RWPE1 (cell line): Measurements from ENCODE around the gene SPACA4.
A peak's percentile ranks its signal among the peaks of the same experiment; 100 is the strongest.

Experiments
- CTCF ChIA-PET: fragments of 350-600 bp; sonication (Branson Sonifier 250); formaldehyde crosslinking; extraction: SDS; loops from one replicate; lab custom pipeline; 2021; lab: Yijun Ruan, JAX
- POLR2A ChIA-PET: fragments of 400-600 bp; formaldehyde crosslinking; extraction: SDS; loops from one replicate; lab custom pipeline; 2020; ENCODE audit warnings: antibody characterized with exemption; ENCODE audit not compliant: low non-redundant PET; lab: Yijun Ruan, JAX
- DNase-seq: peaks from one replicate; pipeline ENCODE4 v3.0.0; 2012; ENCODE audit warnings: low spot score
- H3K27ac ChIP-seq: fragments of 450-650 bp; 2 replicates; pipeline ENCODE4 v1.5.1; 2017
- TF ChIP-seq, protein P1 (sequence below): fragments of 450-650 bp; conservative IDR thresholded peaks from 2 replicates; pipeline ENCODE4 v1.5.1; 2017; ENCODE audit warnings: low read depth, mild to moderate bottlenecking

The SPACA4 gene

GRCh38 chr19:48656840-48657474, 50.4 kb downstream of the SPACA4 start:
- CTCF ChIA-PET: interaction anchor here (0.6 kb wide), 1 partner anchor 81 kb away, joined by 5 read pairs; no protein-coding TSS in a partner anchor
- DNase-seq: peak; percentile 68

More at GRCh38 chr19:48656840-48657474, 50.4 kb downstream of the SPACA4 start:
- H3K27ac ChIP-seq: peak overlapping the region; percentile 56
- POLR2A ChIA-PET: no interaction called here
- TF ChIP-seq, protein P1, sequence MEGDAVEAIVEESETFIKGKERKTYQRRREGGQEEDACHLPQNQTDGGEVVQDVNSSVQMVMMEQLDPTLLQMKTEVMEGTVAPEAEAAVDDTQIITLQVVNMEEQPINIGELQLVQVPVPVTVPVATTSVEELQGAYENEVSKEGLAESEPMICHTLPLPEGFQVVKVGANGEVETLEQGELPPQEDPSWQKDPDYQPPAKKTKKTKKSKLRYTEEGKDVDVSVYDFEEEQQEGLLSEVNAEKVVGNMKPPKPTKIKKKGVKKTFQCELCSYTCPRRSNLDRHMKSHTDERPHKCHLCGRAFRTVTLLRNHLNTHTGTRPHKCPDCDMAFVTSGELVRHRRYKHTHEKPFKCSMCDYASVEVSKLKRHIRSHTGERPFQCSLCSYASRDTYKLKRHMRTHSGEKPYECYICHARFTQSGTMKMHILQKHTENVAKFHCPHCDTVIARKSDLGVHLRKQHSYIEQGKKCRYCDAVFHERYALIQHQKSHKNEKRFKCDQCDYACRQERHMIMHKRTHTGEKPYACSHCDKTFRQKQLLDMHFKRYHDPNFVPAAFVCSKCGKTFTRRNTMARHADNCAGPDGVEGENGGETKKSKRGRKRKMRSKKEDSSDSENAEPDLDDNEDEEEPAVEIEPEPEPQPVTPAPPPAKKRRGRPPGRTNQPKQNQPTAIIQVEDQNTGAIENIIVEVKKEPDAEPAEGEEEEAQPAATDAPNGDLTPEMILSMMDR: no peak
